Stimulated activated CD8-positive, alpha-beta memory T cell treated with anti-CD3 and anti-CD28 coated beads, Interleukin-15, amount 100 ng/mL, for 24 hours (primary cell): Measurements from ENCODE around the gene S100A8.
A peak's percentile ranks its signal among the peaks of the same experiment; 100 is the strongest.
"Not testable (repeated sequence)": the region's sequence is repeated elsewhere in the genome, so short reads cannot be mapped to it uniquely, and the experiment has no call there.

Experiments
- DNase-seq: peaks from one replicate; pipeline ENCODE4 v3.0.0-alpha.2; 2020; ENCODE audit warnings: low read depth

The S100A8 gene

GRCh38 chr1:153361480-153362109, 29.3 kb downstream of the S100A8 start:
- DNase-seq, result no peak

DNA sequence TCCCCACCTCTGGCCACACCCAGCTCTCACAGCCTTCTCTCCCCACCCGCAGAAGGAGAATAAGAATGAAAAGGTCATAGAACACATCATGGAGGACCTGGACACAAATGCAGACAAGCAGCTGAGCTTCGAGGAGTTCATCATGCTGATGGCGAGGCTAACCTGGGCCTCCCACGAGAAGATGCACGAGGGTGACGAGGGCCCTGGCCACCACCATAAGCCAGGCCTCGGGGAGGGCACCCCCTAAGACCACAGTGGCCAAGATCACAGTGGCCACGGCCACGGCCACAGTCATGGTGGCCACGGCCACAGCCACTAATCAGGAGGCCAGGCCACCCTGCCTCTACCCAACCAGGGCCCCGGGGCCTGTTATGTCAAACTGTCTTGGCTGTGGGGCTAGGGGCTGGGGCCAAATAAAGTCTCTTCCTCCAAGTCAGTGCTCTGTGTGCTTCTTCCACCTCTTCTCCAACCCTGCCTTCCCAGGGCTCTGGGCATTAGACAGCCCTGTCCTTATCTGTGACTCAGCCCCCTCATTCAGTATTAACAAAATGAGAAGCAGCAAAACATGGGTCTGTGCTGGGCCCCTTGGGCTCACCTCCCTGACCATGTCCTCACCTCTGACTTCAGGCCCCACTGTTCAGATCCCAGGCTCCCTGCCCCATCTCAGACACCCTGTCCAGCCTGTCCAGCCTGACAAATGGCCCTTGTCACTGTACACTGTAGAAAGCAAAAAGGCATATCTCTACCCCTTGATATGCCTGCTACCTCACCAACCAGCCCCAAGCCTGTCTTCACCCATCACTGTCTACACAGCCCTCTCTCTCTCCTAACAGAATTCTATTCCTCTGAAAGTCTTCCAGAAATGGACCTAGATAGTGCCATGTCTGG, 30.0 kb downstream of the S100A8 start:
- DNase-seq, result no peak

- no peak for DNase-seq
Measured at GRCh38 chr1:153360190-153360589, 30.7 kb downstream of the S100A8 start.

- no peak for DNase-seq
Measured at GRCh38 chr1:153359241-153359640, 31.6 kb downstream of the S100A8 start.

DNA sequence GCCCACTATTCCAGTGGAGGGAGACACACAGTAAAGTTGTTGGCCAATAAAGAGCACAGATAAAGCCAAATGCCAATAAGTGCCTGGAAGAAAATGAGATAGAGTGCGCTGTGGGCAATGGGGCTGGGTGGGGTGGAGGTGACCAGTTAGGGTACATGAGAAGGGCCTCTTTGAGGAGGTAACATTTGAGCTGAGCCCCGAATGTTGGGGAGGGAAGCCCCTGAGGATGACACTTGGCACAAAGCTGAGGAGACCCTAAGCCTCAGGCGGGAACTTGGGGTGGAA, 32.2 kb downstream of the S100A8 start:
- DNase-seq, result no peak

- no peak for DNase-seq
Measured at GRCh38 chr1:153357853-153358690, 32.8 kb downstream of the S100A8 start, which contains the start of gene S100A9. Gene S100A9, plus strand, starts transcription at chr1:153357854. Its CDS starts 430 bp downstream, at chr1:153358284.

DNA sequence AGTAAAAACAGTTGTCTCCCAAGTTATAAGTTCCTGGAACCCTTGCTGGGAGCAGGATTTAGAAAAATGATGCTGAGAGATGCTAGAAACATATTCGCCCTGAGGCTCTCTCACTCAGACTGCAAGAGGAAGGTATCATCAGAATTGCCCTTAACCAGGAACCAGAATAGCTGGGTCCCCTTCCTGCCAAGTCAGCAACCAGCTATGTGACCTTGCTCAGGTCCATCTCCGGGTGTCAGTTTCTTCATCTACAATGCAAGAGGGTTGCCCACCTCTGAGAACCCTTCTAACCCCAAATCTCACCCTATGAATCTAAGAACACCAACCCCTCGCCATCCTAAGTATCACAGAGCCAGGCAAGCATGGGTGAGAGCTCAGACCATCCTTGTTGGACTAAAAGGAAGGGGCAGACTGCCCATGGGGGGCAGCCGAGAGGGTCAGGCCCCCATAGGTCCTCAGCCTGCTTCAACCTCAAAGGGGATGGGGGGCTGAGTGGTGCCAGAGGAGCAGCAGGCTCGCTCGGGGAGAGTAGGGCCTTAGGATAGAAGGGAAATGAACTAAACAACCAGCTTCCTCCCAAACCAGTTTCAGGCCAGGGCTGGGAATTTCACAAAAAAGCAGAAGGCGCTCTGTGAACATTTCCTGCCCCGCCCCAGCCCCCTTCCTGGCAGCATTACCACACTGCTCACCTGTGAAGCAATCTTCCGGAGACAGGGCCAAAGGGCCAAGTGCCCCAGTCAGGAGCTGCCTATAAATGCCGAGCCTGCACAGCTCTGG, 33.6 kb downstream of the S100A8 start:
- no peak for DNase-seq

- DNase-seq, result no peak
Measured at GRCh38 chr1:153356392-153357075, 34.3 kb downstream of the S100A8 start.

DNA sequence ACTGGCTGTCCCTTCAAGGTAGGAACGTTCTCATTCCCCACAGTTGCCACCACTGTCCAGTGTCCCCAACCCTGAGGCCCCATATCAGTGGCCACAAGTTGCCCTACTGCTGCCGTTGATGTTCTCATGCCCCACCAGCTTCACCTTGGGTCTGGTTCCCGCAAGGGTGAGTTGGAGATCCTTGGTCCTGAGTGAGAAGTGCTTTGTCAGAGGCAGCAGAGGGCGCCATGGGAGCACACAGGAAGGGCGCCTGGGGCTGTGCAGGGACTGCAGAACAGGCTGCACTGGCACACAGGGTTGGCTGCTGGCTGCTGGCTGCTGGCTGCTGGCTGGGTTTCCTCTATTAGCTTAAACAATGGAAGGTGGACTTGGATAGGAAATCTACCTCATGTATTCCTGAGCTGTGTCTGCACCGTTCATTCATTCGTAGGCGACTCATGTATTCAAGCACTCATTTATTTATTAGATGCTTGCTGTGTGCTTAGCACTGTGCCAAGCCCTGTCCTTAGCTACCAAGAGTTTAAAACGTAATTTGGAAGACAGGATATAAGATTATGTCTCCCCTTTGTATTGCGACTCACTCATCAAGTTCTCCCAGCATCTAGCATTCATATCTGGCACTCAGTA, 35.3 kb downstream of the S100A8 start:
- DNase-seq, result peak; percentile 10

DNA sequence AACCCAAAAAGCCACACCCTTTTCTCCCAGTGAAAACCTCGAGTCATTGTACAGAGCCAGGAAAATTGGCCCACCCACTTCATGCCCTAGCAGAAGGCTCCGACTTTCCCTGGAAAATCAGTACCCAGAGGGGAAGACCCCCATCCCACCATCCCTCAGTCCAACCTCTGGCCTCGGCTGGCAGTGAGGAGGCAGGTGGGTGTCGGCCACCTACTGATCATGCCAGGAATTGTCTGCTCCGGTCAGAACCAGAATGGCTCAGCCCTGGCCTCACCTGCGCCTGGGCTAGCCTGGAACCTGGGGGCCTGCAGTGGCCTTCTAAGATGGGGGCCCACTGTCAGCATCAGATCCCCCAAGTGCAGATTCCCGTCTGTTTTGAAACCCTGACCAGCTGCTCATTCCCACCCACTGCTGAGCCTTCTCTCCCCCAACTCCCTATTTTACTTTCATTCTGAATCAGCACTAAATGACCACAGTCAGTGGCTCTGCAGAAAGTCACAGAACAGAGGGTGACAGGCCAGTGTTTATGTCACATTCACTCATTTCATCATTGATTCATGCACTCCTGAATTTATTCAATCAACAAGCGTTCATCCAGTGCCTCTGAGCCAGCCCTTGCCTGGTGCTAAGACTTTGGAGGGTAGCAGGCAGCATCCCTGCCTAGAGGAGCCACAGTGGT, 36.2 kb downstream of the S100A8 start:
- no peak for DNase-seq

DNA sequence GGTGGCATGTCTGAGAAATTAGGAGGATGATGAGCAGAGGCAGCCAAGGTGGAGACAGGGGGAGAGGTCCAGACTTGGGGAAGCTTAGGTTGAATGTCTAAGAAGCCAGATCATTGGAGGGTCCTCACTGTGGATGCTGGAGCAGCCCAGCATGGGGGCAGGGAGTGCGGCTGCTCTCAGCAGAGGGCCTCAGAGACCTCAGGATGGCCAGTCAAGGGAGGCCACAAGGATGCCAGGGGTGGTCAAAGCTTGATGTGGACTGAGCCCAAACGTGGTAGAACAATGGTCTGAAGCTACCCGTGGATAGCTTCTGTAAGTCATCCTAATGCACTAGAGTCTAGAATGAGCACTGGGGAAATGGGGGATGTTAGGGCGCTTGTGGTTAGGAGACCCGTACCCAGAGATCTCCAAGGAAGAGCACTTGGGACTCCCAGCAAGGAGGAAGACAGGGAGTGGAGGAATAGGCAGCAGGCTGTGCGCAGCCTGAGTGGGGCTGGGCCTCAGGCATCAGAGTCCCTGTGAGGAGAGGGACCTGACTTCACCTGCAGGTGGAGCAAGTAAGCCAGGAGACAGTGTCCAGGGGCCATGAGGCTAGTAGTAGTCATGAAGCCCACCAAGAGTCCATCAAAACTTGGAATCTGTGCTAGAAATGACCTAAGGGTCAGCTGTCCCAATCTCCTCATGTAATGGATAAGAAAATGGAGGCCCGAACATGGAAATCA, 37.5 kb downstream of the S100A8 start:
- DNase-seq, result no peak

DNA sequence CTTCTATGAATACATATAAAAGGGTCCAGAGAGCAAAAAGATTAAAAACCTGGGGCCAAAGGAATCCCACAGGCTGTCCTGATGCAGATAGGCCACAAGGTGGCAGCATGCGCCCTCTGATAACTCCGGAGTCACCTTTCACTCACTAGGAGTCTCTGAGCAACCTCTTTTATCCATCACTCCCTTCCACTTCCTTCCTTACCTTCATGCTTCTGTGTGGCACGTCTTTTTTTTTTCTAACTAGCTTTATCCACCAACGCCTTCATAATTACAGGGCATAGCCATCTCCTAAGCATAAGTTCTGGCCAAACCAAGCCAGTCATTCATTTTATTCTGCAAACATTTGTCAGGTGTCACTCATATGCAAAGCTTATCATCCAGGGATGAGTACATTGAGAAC, 38.4 kb downstream of the S100A8 start:
- DNase-seq, result peak; percentile 21

- DNase-seq, result no peak
Measured at GRCh38 chr1:153350321-153350957, 40.4 kb downstream of the S100A8 start.

- DNase-seq, result no peak
Measured at GRCh38 chr1:153349363-153350320, 41.2 kb downstream of the S100A8 start.

DNA sequence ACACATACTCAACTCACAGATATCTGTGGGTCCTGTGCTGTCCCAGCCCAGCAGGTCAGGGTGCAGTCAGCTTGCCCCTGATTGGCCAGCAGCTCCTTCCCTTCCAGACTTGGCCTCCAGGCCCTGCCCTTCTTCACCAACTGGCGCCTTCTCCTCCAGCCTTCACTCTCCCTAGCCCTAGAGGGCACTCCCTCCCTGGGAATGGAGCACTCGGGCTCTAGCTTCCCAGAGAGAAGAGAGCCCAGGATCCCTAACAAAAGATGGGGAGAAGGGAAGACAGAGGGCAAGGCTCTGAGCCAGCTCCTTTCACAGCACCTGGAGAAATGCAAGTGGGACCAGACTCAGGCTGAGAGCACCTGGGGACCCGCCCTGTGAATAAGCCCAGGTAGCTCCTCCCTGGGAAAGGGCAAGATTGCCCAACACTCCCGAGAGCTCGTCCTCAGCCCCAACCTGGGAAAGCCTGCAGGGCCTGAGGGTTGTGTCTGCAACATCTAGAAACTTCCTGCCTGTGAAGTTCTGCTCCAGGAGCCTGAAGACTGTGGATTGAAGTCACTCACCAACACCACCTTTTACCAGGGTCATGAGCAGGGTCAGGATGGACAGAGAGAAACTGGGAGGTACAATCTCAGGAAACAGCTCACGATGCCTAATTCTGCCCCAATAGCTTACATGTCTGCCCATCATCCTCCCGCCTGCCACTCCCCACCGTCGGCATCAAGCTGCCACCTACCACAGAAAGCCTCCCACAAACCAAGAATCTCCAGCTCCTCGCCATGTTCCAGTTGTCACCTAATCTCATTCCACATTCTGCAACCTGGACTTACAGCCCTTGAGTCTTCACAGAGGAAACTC, 42.1 kb downstream of the S100A8 start, which contains the start of gene PGLYRP4:
TSS of gene PGLYRP4 (minus strand) at position 331 of the 852 bp plus-strand sequence. CDS start 909 bp downstream, outside the sequence.
- DNase-seq, result no peak

DNA sequence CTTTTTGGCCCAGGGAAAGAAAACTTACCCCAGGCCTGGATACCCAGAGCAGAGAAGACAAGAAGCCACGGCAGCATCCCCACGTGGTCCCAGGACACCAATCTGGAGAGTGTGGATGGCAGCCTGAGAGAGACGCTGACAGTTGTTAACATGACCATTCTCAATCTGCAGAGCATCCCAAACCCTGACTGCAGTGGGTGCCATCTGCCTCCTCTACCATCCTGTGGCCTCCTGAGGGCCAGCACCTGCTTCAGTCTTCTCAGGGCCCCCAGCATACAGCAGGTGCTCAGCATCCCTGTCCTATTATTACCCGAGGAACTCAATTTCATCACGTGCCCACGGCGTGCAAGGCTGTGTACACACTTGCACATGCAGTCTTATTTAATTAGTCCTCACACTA, 43.0 kb downstream of the S100A8 start:
- DNase-seq, result no peak

DNA sequence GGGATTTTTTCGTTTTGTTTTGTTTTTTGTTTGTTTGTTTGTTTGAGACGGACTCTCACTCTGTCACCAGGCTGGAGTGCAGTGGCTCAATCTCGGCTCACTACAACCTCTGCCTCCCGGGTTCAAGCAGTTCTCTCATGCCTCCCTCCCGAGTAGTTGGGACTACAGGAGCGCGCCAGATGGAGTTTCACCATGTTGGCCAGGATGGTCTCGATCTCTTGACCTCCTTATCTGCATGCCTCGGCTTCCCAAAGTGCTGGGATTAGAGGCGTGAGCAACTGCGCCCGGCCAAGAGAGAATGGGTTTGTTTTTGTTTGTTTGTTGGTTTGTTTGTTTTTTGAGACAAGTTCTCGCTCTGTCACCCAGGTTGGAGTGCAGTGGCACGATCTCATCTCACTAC, 43.8 kb downstream of the S100A8 start:
- not testable (repeated sequence) for DNase-seq
